ENCODE measurements around the gene ALDOC.

Gene ALDOC

GRCh38 chr17:28547096-28547622 is 29.5 kb downstream of the ALDOC start:
- DNase-seq (ENCODE audit: low read depth, low spot score) = no peak
- Histone ChIP-seq H3K4me3 (ENCODE audit: insufficient read length, low read depth) (no peak overlapping the region), H3K4me1 (ENCODE audit: insufficient read depth, insufficient read length) (peaks cover 19% of the 10 kb centered on the region), H3K27me3 (ENCODE audit: insufficient read depth, insufficient read length) (no peaks in the 10 kb centered on the region), H3K9me3 (ENCODE audit: insufficient read depth, low read length) (no peaks in the 10 kb centered on the region), H3K9ac (ENCODE audit: insufficient read length, low read depth) (no peak overlapping the region), H3K36me3 (ENCODE audit: insufficient read depth, insufficient read length, low read length) (peaks cover 21% of the 10 kb centered on the region)
- TF ChIP-seq SUZ12 (IDR thresholded peaks at IDR 0.05; ENCODE audit: extremely low read depth, insufficient read depth, insufficient read length) (no peak), YY1 (IDR thresholded peaks at IDR 0.05; ENCODE audit: insufficient read depth, insufficient read length) (no peak), ZNF274 (IDR thresholded peaks at IDR 0.05; ENCODE audit: low read depth, low read length) (no peak)

- TF ChIP-seq YY1 (IDR thresholded peaks at IDR 0.05; ENCODE audit: insufficient read depth, insufficient read length) (no peak), ZNF274 (IDR thresholded peaks at IDR 0.05; ENCODE audit: low read depth, low read length) (no peak), SUZ12 (IDR thresholded peaks at IDR 0.05; ENCODE audit: extremely low read depth, insufficient read depth, insufficient read length) (no peak)
- Histone ChIP-seq H3K36me3 (ENCODE audit: insufficient read depth, insufficient read length, low read length) (peaks cover 21% of the 10 kb centered on the region), H3K9me3 (ENCODE audit: insufficient read depth, low read length) (no peaks in the 10 kb centered on the region), H3K9ac (ENCODE audit: insufficient read length, low read depth) (no peak overlapping the region), H3K4me1 (ENCODE audit: insufficient read depth, insufficient read length) (peaks cover 19% of the 10 kb centered on the region), H3K4me3 (ENCODE audit: insufficient read length, low read depth) (no peak overlapping the region), H3K27me3 (ENCODE audit: insufficient read depth, insufficient read length) (no peaks in the 10 kb centered on the region)
- no peak for DNase-seq (ENCODE audit: low read depth, low spot score)
Observed at GRCh38 chr17:28545787-28546415, 30.8 kb downstream of the ALDOC start.

- DNase-seq (ENCODE audit: low read depth, low spot score) = no peak
- peaks cover 18% of the 10 kb centered on the region for H3K36me3 ChIP-seq (ENCODE audit: insufficient read depth, insufficient read length, low read length)
- no peak overlapping the region for H3K4me3 ChIP-seq (ENCODE audit: insufficient read length, low read depth)
- H3K9ac ChIP-seq (ENCODE audit: insufficient read length, low read depth) = no peak overlapping the region
- H3K9me3 ChIP-seq (ENCODE audit: insufficient read depth, low read length) = no peaks in the 10 kb centered on the region
- no peaks in the 10 kb centered on the region for H3K27me3 ChIP-seq (ENCODE audit: insufficient read depth, insufficient read length)
- H3K4me1 ChIP-seq (ENCODE audit: insufficient read depth, insufficient read length) = peaks cover 19% of the 10 kb centered on the region
- TF ChIP-seq SUZ12 (IDR thresholded peaks at IDR 0.05; ENCODE audit: extremely low read depth, insufficient read depth, insufficient read length) (no peak), ZNF274 (IDR thresholded peaks at IDR 0.05; ENCODE audit: low read depth, low read length) (no peak), YY1 (IDR thresholded peaks at IDR 0.05; ENCODE audit: insufficient read depth, insufficient read length) (no peak)
Observed at GRCh38 chr17:28545141-28545503, 31.6 kb downstream of the ALDOC start.

- no peak for DNase-seq (ENCODE audit: low read depth, low spot score)
- Histone ChIP-seq H3K27me3 (ENCODE audit: insufficient read depth, insufficient read length) (no peaks in the 10 kb centered on the region), H3K4me1 (ENCODE audit: insufficient read depth, insufficient read length) (peaks cover 17% of the 10 kb centered on the region), H3K36me3 (ENCODE audit: insufficient read depth, insufficient read length, low read length) (peaks cover 16% of the 10 kb centered on the region), H3K9ac (ENCODE audit: insufficient read length, low read depth) (no peak overlapping the region), H3K4me3 (ENCODE audit: insufficient read length, low read depth) (no peak overlapping the region), H3K9me3 (ENCODE audit: insufficient read depth, low read length) (no peaks in the 10 kb centered on the region)
- TF ChIP-seq SUZ12 (IDR thresholded peaks at IDR 0.05; ENCODE audit: extremely low read depth, insufficient read depth, insufficient read length) = no peak
- no peak for TF ChIP-seq YY1 (IDR thresholded peaks at IDR 0.05; ENCODE audit: insufficient read depth, insufficient read length)
- TF ChIP-seq ZNF274 (IDR thresholded peaks at IDR 0.05; ENCODE audit: low read depth, low read length) = no peak
Observed at GRCh38 chr17:28544402-28545140, 32.1 kb downstream of the ALDOC start.

- DNase-seq (ENCODE audit: low read depth, low spot score) = no peak
- Histone ChIP-seq H3K4me1 (ENCODE audit: insufficient read depth, insufficient read length) (peaks cover 9% of the 10 kb centered on the region), H3K4me3 (ENCODE audit: insufficient read length, low read depth) (no peak overlapping the region), H3K36me3 (ENCODE audit: insufficient read depth, insufficient read length, low read length) (peaks cover under 1% of the 10 kb centered on the region), H3K9ac (ENCODE audit: insufficient read length, low read depth) (no peak overlapping the region), H3K27me3 (ENCODE audit: insufficient read depth, insufficient read length) (no peaks in the 10 kb centered on the region), H3K9me3 (ENCODE audit: insufficient read depth, low read length) (no peaks in the 10 kb centered on the region)
- no peak for TF ChIP-seq YY1 (IDR thresholded peaks at IDR 0.05; ENCODE audit: insufficient read depth, insufficient read length)
- TF ChIP-seq ZNF274 (IDR thresholded peaks at IDR 0.05; ENCODE audit: low read depth, low read length) = no peak
- TF ChIP-seq SUZ12 (IDR thresholded peaks at IDR 0.05; ENCODE audit: extremely low read depth, insufficient read depth, insufficient read length) = no peak
Observed at GRCh38 chr17:28541439-28541838, 35.3 kb downstream of the ALDOC start.

GRCh38 chr17:28540231-28540630 is 36.5 kb downstream of the ALDOC start:
- no peak overlapping the region for H3K4me3 ChIP-seq (ENCODE audit: insufficient read length, low read depth)
- no peaks in the 10 kb centered on the region for H3K36me3 ChIP-seq (ENCODE audit: insufficient read depth, insufficient read length, low read length)
- H3K9ac ChIP-seq (ENCODE audit: insufficient read length, low read depth) = no peak overlapping the region
- H3K4me1 ChIP-seq (ENCODE audit: insufficient read depth, insufficient read length) = peaks cover 3% of the 10 kb centered on the region
- no peaks in the 10 kb centered on the region for H3K27me3 ChIP-seq (ENCODE audit: insufficient read depth, insufficient read length)
- no peaks in the 10 kb centered on the region for H3K9me3 ChIP-seq (ENCODE audit: insufficient read depth, low read length)
- DNase-seq (ENCODE audit: low read depth, low spot score) = no peak
- TF ChIP-seq ZNF274 (IDR thresholded peaks at IDR 0.05; ENCODE audit: low read depth, low read length) (no peak), SUZ12 (IDR thresholded peaks at IDR 0.05; ENCODE audit: extremely low read depth, insufficient read depth, insufficient read length) (no peak), YY1 (IDR thresholded peaks at IDR 0.05; ENCODE audit: insufficient read depth, insufficient read length) (no peak)

GRCh38 chr17:28538296-28538895 is 38.3 kb downstream of the ALDOC start:
- Histone ChIP-seq H3K4me1 (ENCODE audit: insufficient read depth, insufficient read length) (no peaks in the 10 kb centered on the region), H3K9me3 (ENCODE audit: insufficient read depth, low read length) (no peaks in the 10 kb centered on the region), H3K36me3 (ENCODE audit: insufficient read depth, insufficient read length, low read length) (no peaks in the 10 kb centered on the region), H3K9ac (ENCODE audit: insufficient read length, low read depth) (no peak overlapping the region), H3K27me3 (ENCODE audit: insufficient read depth, insufficient read length) (no peaks in the 10 kb centered on the region), H3K4me3 (ENCODE audit: insufficient read length, low read depth) (no peak overlapping the region)
- no peak for DNase-seq (ENCODE audit: low read depth, low spot score)
- TF ChIP-seq YY1 (IDR thresholded peaks at IDR 0.05; ENCODE audit: insufficient read depth, insufficient read length) (no peak), SUZ12 (IDR thresholded peaks at IDR 0.05; ENCODE audit: extremely low read depth, insufficient read depth, insufficient read length) (no peak)
